Measurements from ENCODE around the gene DYNC2H1. TPM values are rescaled to one million over a fixed set of nuclear protein-coding genes. Genes with fewer than 3 reads are reported as not detected.
"Not testable (repeated sequence)": the region's sequence is repeated elsewhere in the genome, so short reads cannot be mapped to it uniquely, and the experiment has no call there.

The DYNC2H1 gene
- total RNA-seq, 2 donors from 2014 or later, result 15.8 to 24.1 TPM

DNA sequence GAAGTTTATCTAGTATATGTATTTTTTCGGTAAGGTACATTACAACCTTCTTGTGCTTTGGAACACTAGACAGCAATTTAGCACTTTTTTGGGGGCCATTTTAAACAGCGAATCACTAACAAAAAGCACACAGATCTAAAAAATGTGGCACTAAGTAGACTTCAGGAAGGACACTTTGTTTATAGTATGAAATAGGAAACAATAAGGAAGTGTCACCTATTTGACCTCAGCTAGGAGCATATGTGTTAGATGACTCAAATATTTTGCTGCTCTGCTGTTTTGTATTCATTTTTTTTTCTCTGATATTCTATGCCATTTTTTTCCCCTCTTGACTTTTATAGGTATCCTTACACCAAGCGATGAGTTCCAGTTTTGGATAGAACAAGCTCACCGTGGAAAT is 5.6 kb downstream of the DYNC2H1 start:
- DNase-seq (ENCODE audit: low spot score), result no peak
- intact Hi-C loops (cut with DNase I), result no loop called here

DNA sequence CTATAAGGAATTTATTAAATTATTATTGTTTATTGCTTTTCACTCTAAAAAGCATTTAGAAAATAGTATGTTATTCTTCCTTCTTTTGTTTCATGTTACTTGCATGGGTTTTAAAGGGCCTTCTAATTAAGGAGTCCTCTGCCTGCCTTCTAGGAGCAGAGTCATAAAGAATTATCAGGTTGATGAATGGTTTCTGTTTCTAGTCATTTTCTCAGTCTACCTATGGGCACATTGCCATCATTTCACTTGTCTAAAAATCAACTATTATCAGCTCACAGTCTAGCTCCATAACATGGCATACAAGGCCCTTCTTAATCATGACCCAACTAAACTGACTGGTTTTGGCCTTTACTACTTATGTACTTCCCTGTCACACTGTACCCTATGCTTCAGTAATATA is 16.2 kb downstream of the DYNC2H1 start:
- intact Hi-C loops (cut with DNase I), result no loop called here
- DNase-seq (ENCODE audit: low spot score), result no peak

DNA sequence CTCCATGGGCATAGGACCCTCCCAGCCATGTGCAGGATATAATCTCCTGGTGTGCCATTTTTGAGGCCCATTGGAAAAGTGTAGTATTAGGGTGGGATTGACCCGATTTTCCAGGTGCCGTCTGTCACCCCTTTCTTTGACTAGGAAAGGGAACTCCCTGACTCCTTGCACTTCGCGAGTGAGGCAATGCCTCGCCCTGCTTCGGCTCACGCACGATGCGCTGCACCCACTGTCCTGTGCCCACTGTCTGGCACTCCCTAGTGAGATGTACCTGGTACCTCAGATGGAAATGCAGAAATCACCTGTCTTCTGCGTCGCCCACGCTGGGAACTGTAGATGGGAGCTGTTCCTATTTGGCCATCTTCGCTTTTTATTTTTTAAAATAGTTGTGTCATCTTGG is 32.8 kb downstream of the DYNC2H1 start:
- DNase-seq (ENCODE audit: low spot score); intact Hi-C loops (cut with DNase I): not testable (repeated sequence)

DNA sequence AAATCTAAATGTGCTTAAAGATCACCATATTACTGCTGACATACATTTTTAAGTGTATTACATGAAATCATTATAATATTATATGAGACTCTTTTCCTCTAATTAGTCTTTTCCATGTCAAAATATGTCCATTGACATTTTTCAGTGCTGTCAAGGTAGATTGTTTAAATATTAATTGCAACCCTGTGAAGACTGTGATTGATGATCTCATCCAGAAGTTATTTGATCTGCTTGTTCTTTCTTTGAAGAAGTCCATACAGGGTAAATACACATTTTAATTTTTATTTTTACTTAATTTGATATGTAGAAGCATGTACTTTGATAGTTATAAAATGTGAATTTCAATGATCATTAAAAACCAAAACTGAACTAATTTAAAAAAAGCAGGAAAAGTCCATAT is 38.4 kb downstream of the DYNC2H1 start:
- no peak for DNase-seq (ENCODE audit: low spot score)
- intact Hi-C loops (cut with DNase I), result no loop called here

DNA sequence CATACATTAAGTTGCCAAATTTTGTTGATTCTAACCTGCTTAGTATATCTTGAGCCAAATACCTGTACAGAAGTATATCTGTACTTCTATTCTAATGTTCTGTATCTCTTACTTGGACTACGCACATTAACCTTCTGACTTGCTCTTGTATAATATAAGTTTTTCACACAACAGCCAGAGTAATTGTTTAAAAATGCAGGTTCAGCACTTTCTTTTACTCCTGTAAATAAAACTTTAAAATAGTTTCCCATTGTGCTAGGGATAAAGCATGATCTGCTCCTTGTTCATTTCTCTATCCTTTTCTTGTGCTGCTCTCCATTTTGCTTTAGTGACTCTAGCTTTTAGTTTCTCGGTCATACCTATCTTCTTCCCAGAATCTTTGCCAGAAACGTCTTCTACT is 48.3 kb downstream of the DYNC2H1 start:
- intact Hi-C loops (cut with DNase I), result no loop called here
- DNase-seq (ENCODE audit: low spot score), result no peak

- intact Hi-C loops (cut with DNase I), result no loop called here
- no peak for DNase-seq (ENCODE audit: low spot score)
These were observed 55.0 kb downstream of the DYNC2H1 start for GRCh38 chr11:103164093-103164796.

DNA sequence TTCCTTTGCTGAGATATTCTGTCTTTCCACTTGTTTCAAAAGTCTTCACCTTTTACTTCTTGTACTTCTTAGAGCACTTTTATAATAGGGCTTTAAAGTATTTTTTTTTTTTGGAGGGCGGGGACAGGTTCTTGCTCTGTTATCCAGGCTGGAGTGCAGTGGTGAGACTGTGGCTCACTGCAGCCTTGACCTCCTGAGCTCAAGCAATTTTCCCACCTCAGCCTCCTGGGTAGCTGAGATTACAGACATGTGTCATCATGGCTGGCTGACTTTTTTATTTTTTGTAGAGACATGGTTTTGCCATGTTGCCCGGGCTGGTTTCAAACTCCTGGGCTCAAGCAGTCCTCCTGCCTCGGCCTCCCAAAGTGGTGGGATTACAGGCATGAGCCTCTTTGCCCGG is 57.9 kb downstream of the DYNC2H1 start:
- no peak for DNase-seq (ENCODE audit: low spot score)
- intact Hi-C loops (cut with DNase I), result no loop called here

GRCh38 chr11:103170865-103171264 is 61.6 kb downstream of the DYNC2H1 start:
- DNase-seq (ENCODE audit: low spot score), result no peak
- intact Hi-C loops (cut with DNase I), result no loop called here

GRCh38 chr11:103175461-103176129 is 66.4 kb downstream of the DYNC2H1 start:
- no peak for DNase-seq (ENCODE audit: low spot score)
- intact Hi-C loops (cut with DNase I), result no loop called here

- intact Hi-C loops (cut with DNase I), result no loop called here
These were observed 74.9 kb downstream of the DYNC2H1 start for GRCh38 chr11:103183981-103184611.

DNA sequence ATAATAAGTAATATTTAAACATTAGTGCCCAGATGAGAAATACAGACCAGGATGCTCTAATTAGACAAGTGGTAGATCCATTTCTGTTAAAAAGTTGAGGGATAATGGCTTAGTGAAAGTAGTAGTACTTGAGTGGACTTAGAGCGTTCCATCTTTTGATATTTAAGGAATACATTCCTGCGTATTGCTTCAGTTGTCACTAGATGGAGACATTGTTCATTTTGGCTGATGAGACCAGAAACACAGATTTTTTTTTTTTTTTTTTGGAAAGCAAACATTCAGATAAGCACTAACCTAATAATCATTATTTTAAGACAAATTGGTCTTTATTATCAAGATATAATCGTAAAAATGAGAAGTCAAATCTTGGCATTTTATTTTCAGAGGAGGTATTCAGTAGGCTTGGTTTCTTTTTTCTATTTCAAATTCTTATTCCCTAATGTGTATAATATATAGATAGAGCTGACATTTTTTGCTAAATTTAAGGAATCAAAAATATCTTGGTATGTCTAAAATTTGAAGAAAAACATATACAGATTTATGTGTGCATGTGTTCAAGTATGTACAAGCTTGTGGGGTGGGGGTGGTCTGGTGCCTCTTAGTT is 92.9 kb downstream of the DYNC2H1 start:
- no peak for DNase-seq (ENCODE audit: low spot score)
- intact Hi-C loops (cut with DNase I), result no loop called here

More at GRCh38 chr11:103183981-103184611, 74.9 kb downstream of the DYNC2H1 start:
- DNase-seq (ENCODE audit: low spot score), result no peak

- DNase-seq (ENCODE audit: low spot score), result no peak
- intact Hi-C loops (cut with DNase I), result no loop called here
These were observed 101.3 kb downstream of the DYNC2H1 start for GRCh38 chr11:103210543-103210942.

GRCh38 chr11:103215812-103216211 is 106.6 kb downstream of the DYNC2H1 start:
- intact Hi-C loops (cut with DNase I), result no loop called here
- DNase-seq (ENCODE audit: low spot score), result no peak

DNA sequence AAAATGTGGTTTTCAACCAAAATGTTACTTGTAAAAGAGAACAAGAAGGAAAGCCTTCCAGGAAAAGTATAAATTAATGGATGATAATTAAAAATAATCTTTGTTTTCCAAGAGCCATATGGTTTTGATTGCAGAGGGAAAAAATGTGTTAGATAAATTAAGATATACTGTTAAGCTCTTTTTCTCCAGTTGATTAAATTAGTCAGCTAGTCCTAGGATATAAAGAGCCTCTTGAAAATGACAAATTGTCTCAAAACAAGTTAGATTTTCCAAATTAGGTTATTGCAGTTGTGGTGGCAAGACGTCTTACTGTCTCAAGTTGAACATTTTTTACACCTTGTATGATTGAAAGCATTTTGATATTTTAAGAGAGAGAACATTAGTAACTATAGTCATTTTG is 110.9 kb downstream of the DYNC2H1 start:
- intact Hi-C loops (cut with DNase I), result no loop called here
- DNase-seq (ENCODE audit: low spot score), result no peak

- intact Hi-C loops (cut with DNase I), result no loop called here
- no peak for DNase-seq (ENCODE audit: low spot score)
These were observed 113.6 kb downstream of the DYNC2H1 start for GRCh38 chr11:103222806-103223205.

DNA sequence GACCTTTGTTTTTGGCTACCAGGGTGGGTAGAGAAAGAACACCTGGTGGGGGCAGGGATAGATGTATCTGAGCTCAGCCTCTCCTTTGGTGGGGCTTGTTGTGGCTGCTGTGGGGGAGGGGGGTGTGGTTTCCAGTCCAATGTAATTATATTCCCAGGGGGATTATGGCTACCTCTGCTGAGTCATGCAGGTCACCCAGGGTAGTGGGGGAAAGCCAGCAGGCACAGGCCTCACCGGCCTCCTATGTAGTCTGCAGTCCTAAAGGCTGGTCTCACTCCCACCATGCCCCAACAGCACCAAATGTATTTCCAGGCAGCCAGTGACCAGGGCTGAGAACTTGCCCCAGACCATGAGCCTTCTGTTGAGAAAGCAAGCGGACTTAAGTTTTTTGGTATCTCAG is 119.6 kb downstream of the DYNC2H1 start:
- no peak for DNase-seq (ENCODE audit: low spot score)
- intact Hi-C loops (cut with DNase I), result no loop called here

DNA sequence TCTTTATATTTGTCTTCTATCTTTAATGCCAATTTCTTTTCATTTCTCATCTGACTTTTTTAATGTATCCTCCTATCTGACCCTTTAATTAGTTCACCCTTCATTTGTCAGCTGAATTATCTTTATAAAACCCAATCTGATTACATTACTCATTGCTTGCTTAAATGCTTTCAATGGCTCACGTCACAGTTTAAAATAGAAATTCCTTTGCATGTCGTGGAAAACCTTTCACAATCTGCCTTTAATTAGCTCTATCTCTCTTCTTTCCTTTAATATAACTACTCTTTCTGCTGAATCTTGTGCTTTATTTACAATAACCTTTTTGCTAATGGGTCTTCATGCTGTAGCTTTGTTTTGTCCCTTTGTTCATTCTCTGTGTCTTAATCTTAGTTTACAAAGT is 125.7 kb downstream of the DYNC2H1 start:
- intact Hi-C loops (cut with DNase I), result no loop called here
- DNase-seq (ENCODE audit: low spot score), result no peak

GRCh38 chr11:103241574-103241973 is 132.3 kb downstream of the DYNC2H1 start:
- no peak for DNase-seq (ENCODE audit: low spot score)
- intact Hi-C loops (cut with DNase I), result no loop called here

GRCh38 chr11:103254123-103254522 is 144.9 kb downstream of the DYNC2H1 start:
- intact Hi-C loops (cut with DNase I), result no loop called here
- no peak for DNase-seq (ENCODE audit: low spot score)

DNA sequence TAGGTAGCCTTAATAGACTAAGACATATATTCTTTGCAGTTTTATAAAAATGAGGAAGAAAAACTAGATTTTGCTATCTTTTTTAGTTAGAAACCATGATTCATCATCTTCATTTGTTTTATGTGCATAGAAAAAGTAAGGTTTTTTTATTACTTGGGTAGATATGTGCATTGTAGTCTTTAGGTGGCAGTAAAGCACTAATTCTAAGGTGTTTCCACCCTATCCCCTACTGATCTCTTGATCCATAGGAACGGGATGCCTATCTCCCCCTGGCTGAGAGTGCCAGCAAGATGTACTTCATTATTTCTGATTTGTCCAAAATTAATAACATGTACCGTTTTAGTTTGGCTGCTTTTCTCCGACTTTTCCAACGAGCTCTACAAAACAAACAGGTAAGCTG is 148.1 kb downstream of the DYNC2H1 start:
- no peak for DNase-seq (ENCODE audit: low spot score)
- intact Hi-C loops (cut with DNase I), result no loop called here
